WTC11 (cell line): ENCODE measurements around the gene AP5Z1. TPM values are rescaled to one million over a fixed set of nuclear protein-coding genes. Genes with fewer than 3 reads are reported as not detected.
"Not testable (repeated sequence)": the region's sequence is repeated elsewhere in the genome, so short reads cannot be mapped to it uniquely, and the experiment has no call there.

Source experiments
- ATAC-seq: fragments of 200-7000 bp; cut with Tn5 transposase; 2 replicates; pipeline ENCODE4 v1.10.0; 2021; ENCODE audit warnings: mild to moderate bottlenecking, moderate library complexity
- CTCF ChIA-PET: fragments of 300-600 bp; sonication (Branson Sonifier 250); formaldehyde crosslinking; loops from one replicate; lab custom pipeline; 2021; ENCODE audit warnings: antibody characterized with exemption; lab: Charles Lee
- POLR2A ChIA-PET: fragments of 350-600 bp; sonication (Branson Sonifier 250); formaldehyde crosslinking; loops from one replicate; lab custom pipeline; 2021; ENCODE audit warnings: antibody characterized with exemption; lab: Charles Lee
- DNase-seq: peaks from one replicate; pipeline ENCODE4 v3.0.0; 2021; ENCODE audit warnings: low spot score
- H3K27ac Mint-ChIP-seq: 2 replicates; pipeline ENCODE4 v1.8.0; 2021; ENCODE audit warnings: mixed read lengths
- H3K27me3 Mint-ChIP-seq: 2 replicates; pipeline ENCODE4 v1.8.0; 2021; ENCODE audit warnings: low read depth, mild to moderate bottlenecking, moderate library complexity, mixed read lengths
- H3K36me3 Mint-ChIP-seq: 2 replicates; pipeline ENCODE4 v1.8.0; 2021; ENCODE audit warnings: mixed read lengths
- H3K4me1 Mint-ChIP-seq: 2 replicates; pipeline ENCODE4 v1.8.0; 2022; ENCODE audit warnings: mixed read lengths
- H3K4me3 Mint-ChIP-seq: 2 replicates; pipeline ENCODE4 v1.8.0; 2021; ENCODE audit warnings: mild to moderate bottlenecking, moderate library complexity, mixed read lengths
- H3K9me3 Mint-ChIP-seq: 2 replicates; pipeline ENCODE4 v1.8.0; 2021; ENCODE audit warnings: mixed read lengths
- ETV6 ChIP-seq: sonication (generic); formaldehyde crosslinking; IDR thresholded peaks from 2 replicates; pipeline ENCODE4 v1.8.1; 2022; ENCODE audit warnings: mild to moderate bottlenecking, missing genetic modification reagents
- FOXJ3 ChIP-seq: sonication (generic); formaldehyde crosslinking; IDR thresholded peaks from 2 replicates; pipeline ENCODE4 v1.9.0; 2021; ENCODE audit warnings: missing genetic modification reagents, mild to moderate bottlenecking, borderline replicate concordance
- SP1 ChIP-seq: sonication (generic); formaldehyde crosslinking; conservative IDR thresholded peaks from 2 replicates; pipeline ENCODE4 v1.8.1; 2022; ENCODE audit warnings: missing genetic modification reagents
- TEAD4 ChIP-seq: sonication (generic); formaldehyde crosslinking; IDR thresholded peaks from 2 replicates; pipeline ENCODE4 v1.8.0; 2022; ENCODE audit warnings: mild to moderate bottlenecking, missing genetic modification reagents
- ZNF671 ChIP-seq: fragments of 250-450 bp; sonication (Bioruptor Pico); IDR thresholded peaks from 2 replicates; pipeline ENCODE4 v1.8.0; 2021; ENCODE audit warnings: mild to moderate bottlenecking
- total RNA-seq: library from RNA; stranded (reverse); gene quantifications from 3 replicates; pipeline ENCODE4 v1.2.3, GENCODE V29; 2021
- TF ChIP-seq, protein P1 (sequence below): fragments of 250-450 bp; sonication (Bioruptor Pico); conservative IDR thresholded peaks from 2 replicates; pipeline ENCODE4 v1.9.0; 2021; ENCODE audit warnings: mild to moderate bottlenecking
- TF ChIP-seq, protein P2 (sequence below): sonication (generic); formaldehyde crosslinking; conservative IDR thresholded peaks from 2 replicates; pipeline ENCODE4 v1.8.1; 2023; ENCODE audit warnings: mild to moderate bottlenecking, low read depth, missing genetic modification reagents, moderate library complexity
- TF ChIP-seq, protein P3 (sequence below): fragments of 250-450 bp; sonication (Bioruptor Pico); IDR thresholded peaks from 2 replicates; pipeline ENCODE4 v1.9.0; 2021; ENCODE audit warnings: mild to moderate bottlenecking, borderline replicate concordance

AP5Z1 gene
- total RNA-seq, 1 experiment from 2014 or later = 29.4 TPM

DNA sequence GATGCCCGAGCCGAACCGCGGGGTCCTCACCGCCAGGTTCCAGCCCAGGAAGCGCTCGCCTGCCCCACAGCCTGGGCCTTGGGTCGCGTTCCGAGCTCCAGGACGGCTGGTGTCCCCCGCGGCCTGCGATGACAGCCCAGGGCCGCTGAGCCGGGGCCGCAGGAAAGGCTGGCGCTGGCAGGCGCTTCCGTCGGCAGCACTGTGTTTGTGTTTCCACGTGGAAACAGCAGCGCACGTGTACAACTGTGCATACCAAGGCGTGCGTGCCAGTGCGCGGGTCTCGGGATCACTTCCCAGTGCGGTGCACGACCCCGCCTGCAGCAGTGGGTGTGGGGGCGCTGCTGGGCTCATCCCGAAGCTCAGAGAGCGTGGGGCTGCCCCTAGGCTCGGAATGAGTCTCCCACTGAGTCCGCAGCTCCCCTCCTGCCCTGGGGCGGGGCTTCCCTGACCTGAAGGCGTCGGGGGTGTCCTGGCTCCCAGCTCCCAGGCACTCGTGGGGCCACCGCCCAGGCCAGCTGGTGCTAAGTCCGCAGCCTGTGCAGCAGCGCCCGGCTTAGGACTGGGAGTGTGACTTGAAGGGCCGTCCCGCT lies 17.2 kb downstream of the AP5Z1 start (continued):
- TF ChIP-seq, protein P1, sequence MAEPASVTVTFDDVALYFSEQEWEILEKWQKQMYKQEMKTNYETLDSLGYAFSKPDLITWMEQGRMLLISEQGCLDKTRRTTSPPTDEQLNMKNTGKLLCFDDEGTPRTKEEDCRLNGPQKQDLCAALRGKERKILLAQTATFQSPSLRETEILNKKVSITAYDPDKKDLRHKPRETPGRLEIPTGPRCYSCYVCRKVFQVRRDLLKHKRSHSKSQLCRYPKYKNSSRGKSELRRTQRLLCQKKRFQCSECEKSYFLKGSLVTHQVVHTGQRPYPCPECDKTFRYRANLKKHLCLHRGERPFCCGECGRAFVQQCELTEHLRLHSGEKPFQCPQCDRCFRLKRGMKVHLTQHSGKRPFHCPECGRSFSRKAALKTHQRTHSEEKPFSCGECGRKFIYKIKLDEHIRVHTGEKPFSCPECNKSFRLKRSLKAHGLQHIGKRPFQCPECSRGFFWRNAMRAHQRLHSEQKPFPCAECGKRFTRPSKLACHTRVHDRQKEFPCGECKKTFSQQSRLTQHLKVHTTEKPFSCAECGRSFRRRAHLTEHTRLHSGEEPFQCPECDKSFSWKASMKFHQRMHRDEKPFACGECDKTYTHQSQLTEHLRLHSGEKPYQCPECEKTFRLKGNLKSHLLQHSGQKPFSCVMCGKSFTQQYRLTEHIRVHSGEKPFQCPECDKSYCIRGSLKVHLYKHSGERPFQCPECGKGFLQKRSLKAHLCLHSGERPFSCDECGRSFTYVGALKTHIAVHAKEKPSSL = no peak
- TF ChIP-seq SP1 (CRISPR knock-in tag) = no peak
- no peak for TF ChIP-seq ZNF671
- TF ChIP-seq FOXJ3 = no peak
- TF ChIP-seq, protein P2, sequence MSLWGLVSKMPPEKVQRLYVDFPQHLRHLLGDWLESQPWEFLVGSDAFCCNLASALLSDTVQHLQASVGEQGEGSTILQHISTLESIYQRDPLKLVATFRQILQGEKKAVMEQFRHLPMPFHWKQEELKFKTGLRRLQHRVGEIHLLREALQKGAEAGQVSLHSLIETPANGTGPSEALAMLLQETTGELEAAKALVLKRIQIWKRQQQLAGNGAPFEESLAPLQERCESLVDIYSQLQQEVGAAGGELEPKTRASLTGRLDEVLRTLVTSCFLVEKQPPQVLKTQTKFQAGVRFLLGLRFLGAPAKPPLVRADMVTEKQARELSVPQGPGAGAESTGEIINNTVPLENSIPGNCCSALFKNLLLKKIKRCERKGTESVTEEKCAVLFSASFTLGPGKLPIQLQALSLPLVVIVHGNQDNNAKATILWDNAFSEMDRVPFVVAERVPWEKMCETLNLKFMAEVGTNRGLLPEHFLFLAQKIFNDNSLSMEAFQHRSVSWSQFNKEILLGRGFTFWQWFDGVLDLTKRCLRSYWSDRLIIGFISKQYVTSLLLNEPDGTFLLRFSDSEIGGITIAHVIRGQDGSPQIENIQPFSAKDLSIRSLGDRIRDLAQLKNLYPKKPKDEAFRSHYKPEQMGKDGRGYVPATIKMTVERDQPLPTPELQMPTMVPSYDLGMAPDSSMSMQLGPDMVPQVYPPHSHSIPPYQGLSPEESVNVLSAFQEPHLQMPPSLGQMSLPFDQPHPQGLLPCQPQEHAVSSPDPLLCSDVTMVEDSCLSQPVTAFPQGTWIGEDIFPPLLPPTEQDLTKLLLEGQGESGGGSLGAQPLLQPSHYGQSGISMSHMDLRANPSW = no peak
- TF ChIP-seq, protein P3, sequence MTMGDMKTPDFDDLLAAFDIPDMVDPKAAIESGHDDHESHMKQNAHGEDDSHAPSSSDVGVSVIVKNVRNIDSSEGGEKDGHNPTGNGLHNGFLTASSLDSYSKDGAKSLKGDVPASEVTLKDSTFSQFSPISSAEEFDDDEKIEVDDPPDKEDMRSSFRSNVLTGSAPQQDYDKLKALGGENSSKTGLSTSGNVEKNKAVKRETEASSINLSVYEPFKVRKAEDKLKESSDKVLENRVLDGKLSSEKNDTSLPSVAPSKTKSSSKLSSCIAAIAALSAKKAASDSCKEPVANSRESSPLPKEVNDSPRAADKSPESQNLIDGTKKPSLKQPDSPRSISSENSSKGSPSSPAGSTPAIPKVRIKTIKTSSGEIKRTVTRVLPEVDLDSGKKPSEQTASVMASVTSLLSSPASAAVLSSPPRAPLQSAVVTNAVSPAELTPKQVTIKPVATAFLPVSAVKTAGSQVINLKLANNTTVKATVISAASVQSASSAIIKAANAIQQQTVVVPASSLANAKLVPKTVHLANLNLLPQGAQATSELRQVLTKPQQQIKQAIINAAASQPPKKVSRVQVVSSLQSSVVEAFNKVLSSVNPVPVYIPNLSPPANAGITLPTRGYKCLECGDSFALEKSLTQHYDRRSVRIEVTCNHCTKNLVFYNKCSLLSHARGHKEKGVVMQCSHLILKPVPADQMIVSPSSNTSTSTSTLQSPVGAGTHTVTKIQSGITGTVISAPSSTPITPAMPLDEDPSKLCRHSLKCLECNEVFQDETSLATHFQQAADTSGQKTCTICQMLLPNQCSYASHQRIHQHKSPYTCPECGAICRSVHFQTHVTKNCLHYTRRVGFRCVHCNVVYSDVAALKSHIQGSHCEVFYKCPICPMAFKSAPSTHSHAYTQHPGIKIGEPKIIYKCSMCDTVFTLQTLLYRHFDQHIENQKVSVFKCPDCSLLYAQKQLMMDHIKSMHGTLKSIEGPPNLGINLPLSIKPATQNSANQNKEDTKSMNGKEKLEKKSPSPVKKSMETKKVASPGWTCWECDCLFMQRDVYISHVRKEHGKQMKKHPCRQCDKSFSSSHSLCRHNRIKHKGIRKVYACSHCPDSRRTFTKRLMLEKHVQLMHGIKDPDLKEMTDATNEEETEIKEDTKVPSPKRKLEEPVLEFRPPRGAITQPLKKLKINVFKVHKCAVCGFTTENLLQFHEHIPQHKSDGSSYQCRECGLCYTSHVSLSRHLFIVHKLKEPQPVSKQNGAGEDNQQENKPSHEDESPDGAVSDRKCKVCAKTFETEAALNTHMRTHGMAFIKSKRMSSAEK (CRISPR knock-in tag) = no peak
- no peak for TF ChIP-seq ETV6 (CRISPR knock-in tag)
- TF ChIP-seq TEAD4 (CRISPR knock-in tag) = no peak

DNA sequence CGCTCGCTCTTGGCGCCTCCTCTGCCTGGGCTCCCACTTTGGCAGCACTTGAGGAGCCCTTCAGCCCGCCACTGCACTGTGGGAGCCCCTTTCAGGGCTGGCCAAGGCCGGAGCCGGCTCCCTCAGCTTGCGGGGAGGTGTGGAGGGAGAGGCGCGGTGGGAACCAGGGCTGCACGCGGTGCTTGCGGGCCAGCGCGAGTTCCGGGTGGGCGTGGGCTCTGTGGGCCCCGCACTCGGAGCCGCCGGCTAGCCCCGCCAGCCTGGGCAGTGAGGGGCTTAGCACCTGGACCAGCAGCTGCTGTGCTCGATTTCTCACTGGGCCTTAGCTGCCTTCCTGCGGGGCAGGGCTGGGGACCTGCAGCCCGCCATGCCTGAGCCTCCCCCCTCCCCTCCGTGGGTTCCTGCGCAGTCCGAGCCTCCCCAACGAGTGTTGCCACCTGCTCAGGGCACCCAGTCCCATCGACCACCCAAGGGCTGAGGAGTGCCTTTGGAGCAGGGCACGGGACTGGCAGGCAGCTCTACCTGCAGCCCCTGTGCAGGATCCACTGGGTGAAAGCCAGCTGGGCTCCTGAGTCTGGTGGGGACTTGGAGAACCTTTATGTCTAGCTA lies 18.1 kb downstream of the AP5Z1 start:
- H3K36me3 Mint-ChIP-seq, DNase-seq, H3K27me3 Mint-ChIP-seq, ATAC-seq, H3K27ac Mint-ChIP-seq, H3K4me1 Mint-ChIP-seq, H3K4me3 Mint-ChIP-seq, H3K9me3 Mint-ChIP-seq: not testable (repeated sequence)
- CTCF ChIA-PET = interaction anchor here (0.8 to 4.2 kb wide), 21 partner anchors 8 to 492 kb away, joined by 3 to 75 read pairs (median 10); partner anchors contain the start of genes AP5Z1, RADIL and RBAK
- POLR2A ChIA-PET = interaction anchor here (1.7 kb wide), 1 partner anchor 18 kb away, joined by 11 read pairs; the partner anchor contains the start of gene AP5Z1

DNA sequence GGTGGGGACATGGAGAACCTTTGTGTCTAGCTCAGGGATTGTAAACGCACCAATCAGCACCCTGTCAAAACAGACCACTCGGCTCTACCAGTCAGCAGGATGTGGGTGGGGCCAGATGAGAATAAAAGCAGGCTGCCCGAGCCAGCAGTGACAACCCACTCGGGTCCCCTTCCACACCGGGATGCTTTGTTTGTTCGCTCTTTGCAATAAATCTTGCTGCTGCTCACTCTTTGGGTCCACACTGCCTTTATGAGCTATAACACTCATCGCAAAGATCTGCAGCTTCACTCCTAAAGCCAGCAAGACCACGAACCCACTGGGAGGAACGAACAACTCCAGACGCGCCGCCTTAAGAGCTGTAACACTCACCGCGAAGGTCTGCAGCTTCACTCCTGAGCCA lies 18.7 kb downstream of the AP5Z1 start:
- CTCF ChIA-PET = interaction anchor here (0.8 to 4.2 kb wide), 5 partner anchors 10 to 446 kb away, joined by 3 to 72 read pairs (median 32); partner anchors contain the start of gene RADIL
- ATAC-seq, H3K27me3 Mint-ChIP-seq, H3K4me1 Mint-ChIP-seq, POLR2A ChIA-PET, DNase-seq, H3K9me3 Mint-ChIP-seq, H3K36me3 Mint-ChIP-seq, H3K4me3 Mint-ChIP-seq: not testable (repeated sequence)
- H3K27ac Mint-ChIP-seq = peak overlapping the region; percentile 26; the same call in 1 of the 2 replicates
